Glutamatergic neuron (in vitro differentiated cells): ENCODE results near the gene CBX4. TPM values are rescaled to one million over a fixed set of nuclear protein-coding genes. Genes with fewer than 3 reads are reported as not detected.

Experiments used
- DNase-seq: peaks from one replicate; pipeline ENCODE4 v3.0.0; 2022
- H3K27ac Mint-ChIP-seq: one replicate; pipeline ENCODE4 v1.8.0; 2020; ENCODE audit warnings: mild to moderate bottlenecking, mixed read lengths, inconsistent platforms; ENCODE audit not compliant: unreplicated experiment
- H3K27me3 Mint-ChIP-seq: one replicate; pipeline ENCODE4 v1.8.0; 2020; ENCODE audit warnings: mild to moderate bottlenecking, moderate library complexity, mixed read lengths, inconsistent platforms; ENCODE audit not compliant: unreplicated experiment
- H3K36me3 Mint-ChIP-seq: one replicate; pipeline ENCODE4 v1.8.0; 2020; ENCODE audit warnings: mild to moderate bottlenecking, mixed read lengths, inconsistent platforms; ENCODE audit not compliant: unreplicated experiment
- H3K4me1 Mint-ChIP-seq: one replicate; pipeline ENCODE4 v1.8.0; 2020; ENCODE audit warnings: mild to moderate bottlenecking, low read depth, mixed read lengths, inconsistent platforms; ENCODE audit not compliant: unreplicated experiment
- H3K4me3 Mint-ChIP-seq: one replicate; pipeline ENCODE4 v1.8.0; 2020; ENCODE audit warnings: mild to moderate bottlenecking, mixed read lengths, inconsistent platforms; ENCODE audit not compliant: unreplicated experiment
- H3K9me3 Mint-ChIP-seq: one replicate; pipeline ENCODE4 v1.8.0; 2020; ENCODE audit warnings: mild to moderate bottlenecking, moderate library complexity, mixed read lengths, inconsistent platforms; ENCODE audit not compliant: unreplicated experiment
- CTCF ChIP-seq: fragments of 200-600 bp; sonication (generic); IDR thresholded peaks from one replicate; pipeline ENCODE4 v1.5.0; 2021; ENCODE audit not compliant: partially characterized antibody, unreplicated experiment
- total RNA-seq: library from RNA; stranded (reverse); fragmentation: NEBNext Ultra II Directional; extraction: Animal tissue kit (Norgen Biotek cat#: 25700); gene quantifications from one replicate; pipeline ENCODE4 v1.2.1, GENCODE V29; 2021; ENCODE audit not compliant: unreplicated experiment

CBX4 gene
- total RNA-seq, 1 donor from 2014 or later: 19.3 TPM

- H3K36me3 Mint-ChIP-seq: peaks cover 9% of the 10 kb centered on the region
- TF ChIP-seq CTCF: no peak
- H3K9me3 Mint-ChIP-seq: peaks cover 7% of the 10 kb centered on the region
- no peak overlapping the region for H3K4me3 Mint-ChIP-seq
- H3K27ac Mint-ChIP-seq: no peak overlapping the region
- peak; percentile 5 for DNase-seq
- H3K4me1 Mint-ChIP-seq: peaks cover 19% of the 10 kb centered on the region
- peaks cover 19% of the 10 kb centered on the region for H3K27me3 Mint-ChIP-seq
Observed at GRCh38 chr17:79785900-79786810, 53.1 kb downstream of the CBX4 start.

GRCh38 chr17:79785017-79785899 is 54.0 kb downstream of the CBX4 start:
- H3K9me3 Mint-ChIP-seq: peaks cover 7% of the 10 kb centered on the region
- peaks cover 20% of the 10 kb centered on the region for H3K27me3 Mint-ChIP-seq
- H3K27ac Mint-ChIP-seq: no peak overlapping the region
- no peak overlapping the region for H3K4me3 Mint-ChIP-seq
- no peak for DNase-seq
- peaks cover 23% of the 10 kb centered on the region for H3K4me1 Mint-ChIP-seq
- H3K36me3 Mint-ChIP-seq: peaks cover 9% of the 10 kb centered on the region
- no peak for TF ChIP-seq CTCF

GRCh38 chr17:79784353-79785016 is 54.8 kb downstream of the CBX4 start:
- peaks cover 25% of the 10 kb centered on the region for H3K27me3 Mint-ChIP-seq
- peaks cover 30% of the 10 kb centered on the region for H3K4me1 Mint-ChIP-seq
- peaks cover 9% of the 10 kb centered on the region for H3K36me3 Mint-ChIP-seq
- TF ChIP-seq CTCF: no peak
- no peak overlapping the region for H3K27ac Mint-ChIP-seq
- no peak overlapping the region for H3K4me3 Mint-ChIP-seq
- peak; percentile 8 for DNase-seq
- H3K9me3 Mint-ChIP-seq: peaks cover 12% of the 10 kb centered on the region

GRCh38 chr17:79783891-79784290 is 55.3 kb downstream of the CBX4 start:
- H3K36me3 Mint-ChIP-seq: peaks cover 9% of the 10 kb centered on the region
- no peak for TF ChIP-seq CTCF
- no peak overlapping the region for H3K27ac Mint-ChIP-seq
- DNase-seq: peak; percentile 9
- peaks cover 14% of the 10 kb centered on the region for H3K9me3 Mint-ChIP-seq
- peaks cover 25% of the 10 kb centered on the region for H3K27me3 Mint-ChIP-seq
- peaks cover 30% of the 10 kb centered on the region for H3K4me1 Mint-ChIP-seq
- no peak overlapping the region for H3K4me3 Mint-ChIP-seq

Other genes with a start within 250 kb of the CBX4 start
- gene RBFOX3, start 228.4 kb downstream of the CBX4 start, total RNA-seq: 110 TPM
- gene ENPP7, start 108.5 kb downstream of the CBX4 start, total RNA-seq: not detected
- gene CBX2, start 61.3 kb downstream of the CBX4 start, total RNA-seq: 78.8 TPM
- gene CBX8, start 42.4 kb downstream of the CBX4 start, total RNA-seq: 13.8 TPM
- gene TBC1D16, start 196.4 kb upstream of the CBX4 start, total RNA-seq: 197 TPM
- 25.3 TPM for gene CCDC40, start 197.2 kb upstream of the CBX4 start, total RNA-seq